Activated T-helper 1 cell treated with anti-CD3 and anti-CD28 coated beads, Interleukin-2, amount 50 U/mL, for 16 hours (primary cell): ENCODE results near the gene DGKZ.

ENCODE experiments used
- DNase-seq, 2 donors: peaks; one replicate each; pipeline ENCODE4 v3.0.0-alpha.2; 2020; ENCODE audit warnings: low read depth in 1 of 2, low spot score in 1 of 2

The DGKZ gene

GRCh38 chr11:46427364-46427763 lies 80.1 kb downstream of the DGKZ start:
- no peak for DNase-seq

GRCh38 chr11:46429717-46430116 lies 82.5 kb downstream of the DGKZ start:
- DNase-seq, result no peak
